Measurements from ENCODE around the gene RILPL1. TPM values are rescaled to one million over a fixed set of nuclear protein-coding genes. Genes with fewer than 3 reads are reported as not detected.
"Not testable (repeated sequence)": the region's sequence is repeated elsewhere in the genome, so short reads cannot be mapped to it uniquely, and the experiment has no call there.

Gene RILPL1
- total and polyA plus RNA-seq, 7 donors, result 34.8 to 73.7 (median 54.4) TPM

- Histone ChIP-seq H3K9me3 (no peaks in the 10 kb centered on the region), H3K4me1 (peaks cover 20% of the 10 kb centered on the region), H3K4me3 (no peak overlapping the region), H3K27me3 (ENCODE audit: insufficient read depth in 3 of 3, low read length in 2 of 3) (no peaks in the 10 kb centered on the region), H3K27ac (peak overlapping the region; percentile 51), H3K36me3 (ENCODE audit: insufficient read depth in 1 of 2, low read depth in 1 of 2) (peaks cover 0 to 54% of the 10 kb centered on the region in 2 donors)
- TF ChIP-seq CTCF (IDR thresholded peaks at IDR 0.05), result no peak
- ATAC-seq, result peak; percentile 49 to 75 (median 58)
- WGBS, 3 donors, result 25 to 38% (median 32%) methylated on average over 4 of the region's 4 CpGs
- no peak for DNase-seq
- intact Hi-C loops (cut with DNase I), result no loop called here
Observed at GRCh38 chr12:123465084-123465483, 68.4 kb downstream of the RILPL1 start.

- Histone ChIP-seq H3K4me1 (peaks cover 31% of the 10 kb centered on the region), H3K36me3 (ENCODE audit: insufficient read depth in 1 of 2, low read depth in 1 of 2) (peaks cover 0 to 43% of the 10 kb centered on the region in 2 donors)
- 89 to 95% (median 90%) methylated on average over 11 of the region's 11 CpGs for WGBS, 3 donors
- H3K4me3 ChIP-seq; H3K9me3 ChIP-seq; H3K27me3 ChIP-seq (ENCODE audit: insufficient read depth in 3 of 3, low read length in 2 of 3); DNase-seq; ATAC-seq; intact Hi-C loops (cut with DNase I); H3K27ac ChIP-seq: not testable (repeated sequence)
Observed at GRCh38 chr12:123463174-123463573, 70.3 kb downstream of the RILPL1 start.

GRCh38 chr12:123457980-123458779, 75.3 kb downstream of the RILPL1 start, which contains the start of gene SNRNP35:
TSS of gene SNRNP35 (plus strand) at chr12:123458139. CDS start at chr12:123465541, 7,402 bp downstream.
- Histone ChIP-seq H3K4me3 (peak within 1 kb of the TSS; percentile 96), H3K4me1 (peaks cover 12% of the 10 kb centered on the region), H3K27me3 (ENCODE audit: insufficient read depth in 3 of 3, low read length in 2 of 3) (no peaks in the 10 kb centered on the region), H3K36me3 (ENCODE audit: insufficient read depth in 1 of 2, low read depth in 1 of 2) (peaks cover 0 to 7% of the 10 kb centered on the region in 2 donors), H3K9me3 (no peaks in the 10 kb centered on the region), H3K27ac (peak within 1 kb of the TSS; percentile 99)
- no peak for TF ChIP-seq CTCF (IDR thresholded peaks at IDR 0.05)
- DNase-seq, result peak; percentile 86 to 90
- intact Hi-C loops (cut with DNase I), result loop anchor here in 1 of 2 donors (5.0 kb wide), 2 partner anchors 74 to 124 kb away; partner anchors contain the start of genes RILPL1 and TMED2
- WGBS, 3 donors, result 0 to 1% (median 0%) methylated on average over 46 to 48 of the region's 48 CpGs
- ATAC-seq, result peak; percentile 67 to 84 (median 76)

GRCh38 chr12:123453165-123453564, 80.4 kb downstream of the RILPL1 start:
- Histone ChIP-seq H3K4me1 (no peaks in the 10 kb centered on the region), H3K27ac (no peak overlapping the region), H3K4me3 (no peak overlapping the region), H3K36me3 (ENCODE audit: insufficient read depth in 1 of 2, low read depth in 1 of 2) (no peaks in the 10 kb centered on the region), H3K9me3 (no peaks in the 10 kb centered on the region), H3K27me3 (ENCODE audit: insufficient read depth in 3 of 3, low read length in 2 of 3) (no peaks in the 10 kb centered on the region)
- ATAC-seq (no peak), DNase-seq (no peak)
- intact Hi-C loops (cut with DNase I), result no loop called here
- WGBS, 3 donors, result 38 to 45% (median 45%) methylated on average over 3 of the region's 3 CpGs
- TF ChIP-seq CTCF (IDR thresholded peaks at IDR 0.05), result no peak

GRCh38 chr12:123452276-123452550, 81.3 kb downstream of the RILPL1 start:
- intact Hi-C loops (cut with DNase I); H3K36me3 ChIP-seq (ENCODE audit: insufficient read depth in 1 of 2, low read depth in 1 of 2); H3K9me3 ChIP-seq; H3K4me3 ChIP-seq; H3K4me1 ChIP-seq; DNase-seq; H3K27ac ChIP-seq; H3K27me3 ChIP-seq (ENCODE audit: insufficient read depth in 3 of 3, low read length in 2 of 3): not testable (repeated sequence)
- WGBS, 3 donors, result 31 to 90% (median 46%) methylated on average over 1 of the region's 1 CpG
- peak in 3 of 4 donors; percentile 10 to 16 (median 13) for ATAC-seq

Data from psoas muscle (tissue), 8 donors.